Karpas-422 (cell line): ENCODE measurements around the gene ARHGAP40. TPM values are rescaled to one million over a fixed set of nuclear protein-coding genes. Genes with fewer than 3 reads are reported as not detected.
A peak's percentile ranks its signal among the peaks of the same experiment; 100 is the strongest.

Experiments
- DNase-seq: peaks from one replicate; pipeline ENCODE4 v3.0.0-alpha.2; 2015
- H2AFZ ChIP-seq: fragments of 200-600 bp; sonication (generic); 2 replicates; pipeline ENCODE4 v1.6.1; 2014; ENCODE audit warnings: antibody characterized with exemption, low read length, mixed read lengths
- H3K27ac ChIP-seq: fragments of 200-600 bp; sonication (generic); 2 replicates; pipeline ENCODE4 v1.5.1; 2014; ENCODE audit warnings: mild to moderate bottlenecking, low read length, moderate library complexity
- H3K27me3 ChIP-seq: fragments of 200-600 bp; sonication (generic); 2 replicates; pipeline ENCODE4 v1.6.1; 2014; ENCODE audit warnings: low read length, mixed read lengths
- H3K36me3 ChIP-seq: fragments of 200-600 bp; sonication (generic); 2 replicates; pipeline ENCODE4 v1.6.1; 2014; ENCODE audit warnings: low read length, mixed read lengths; ENCODE audit not compliant: insufficient read depth
- H3K4me1 ChIP-seq: fragments of 200-600 bp; sonication (generic); 2 replicates; pipeline ENCODE4 v1.6.1; 2014; ENCODE audit warnings: mild to moderate bottlenecking, low read length, mixed read lengths
- H3K4me2 ChIP-seq: fragments of 200-600 bp; sonication (generic); 2 replicates; pipeline ENCODE4 v1.6.1; 2014; ENCODE audit warnings: low read length, low read depth, mild to moderate bottlenecking; ENCODE audit not compliant: poor library complexity, severe bottlenecking
- H3K4me3 ChIP-seq: fragments of 200-600 bp; sonication (generic); 2 replicates; pipeline ENCODE4 v1.5.1; 2014; ENCODE audit warnings: mild to moderate bottlenecking, antibody characterized with exemption, low read length, mixed read lengths
- H3K79me2 ChIP-seq: fragments of 200-600 bp; sonication (generic); 2 replicates; pipeline ENCODE4 v1.6.1; 2014; ENCODE audit warnings: mild to moderate bottlenecking, low read length, mixed read lengths
- H3K9ac ChIP-seq: fragments of 200-600 bp; sonication (generic); 2 replicates; pipeline ENCODE4 v1.6.0; 2014; ENCODE audit warnings: low read length
- H3K9me2 ChIP-seq: fragments of 200-600 bp; sonication (generic), shearing (Covaris generic); replicated peaks from 2 replicates; pipeline ENCODE4 v1.6.0; 2014; ENCODE audit warnings: mild to moderate bottlenecking, low read length, moderate library complexity; ENCODE audit not compliant: insufficient read depth
- H3K9me3 ChIP-seq: fragments of 300-700, 200-600 bp; sonication (generic); 2 replicates; pipeline ENCODE4 v1.6.1; 2014; ENCODE audit warnings: low read length, mixed read lengths
- H4K20me1 ChIP-seq: fragments of 200-600 bp; sonication (generic); 2 replicates; pipeline ENCODE4 v1.6.1; 2014; ENCODE audit warnings: mild to moderate bottlenecking, antibody characterized with exemption, low read length, low read depth; ENCODE audit not compliant: insufficient read depth
- total RNA-seq: library from RNA; depleted of rRNA; stranded (reverse); fragments of >200 nt; shearing (Covaris generic); gene quantifications from 2 replicates; pipeline ENCODE4 v1.2.3, GENCODE V29; 2014; ENCODE audit warnings: low replicate concordance

Gene ARHGAP40
- total RNA-seq, 1 experiment from 2014 or later: not detected

DNA sequence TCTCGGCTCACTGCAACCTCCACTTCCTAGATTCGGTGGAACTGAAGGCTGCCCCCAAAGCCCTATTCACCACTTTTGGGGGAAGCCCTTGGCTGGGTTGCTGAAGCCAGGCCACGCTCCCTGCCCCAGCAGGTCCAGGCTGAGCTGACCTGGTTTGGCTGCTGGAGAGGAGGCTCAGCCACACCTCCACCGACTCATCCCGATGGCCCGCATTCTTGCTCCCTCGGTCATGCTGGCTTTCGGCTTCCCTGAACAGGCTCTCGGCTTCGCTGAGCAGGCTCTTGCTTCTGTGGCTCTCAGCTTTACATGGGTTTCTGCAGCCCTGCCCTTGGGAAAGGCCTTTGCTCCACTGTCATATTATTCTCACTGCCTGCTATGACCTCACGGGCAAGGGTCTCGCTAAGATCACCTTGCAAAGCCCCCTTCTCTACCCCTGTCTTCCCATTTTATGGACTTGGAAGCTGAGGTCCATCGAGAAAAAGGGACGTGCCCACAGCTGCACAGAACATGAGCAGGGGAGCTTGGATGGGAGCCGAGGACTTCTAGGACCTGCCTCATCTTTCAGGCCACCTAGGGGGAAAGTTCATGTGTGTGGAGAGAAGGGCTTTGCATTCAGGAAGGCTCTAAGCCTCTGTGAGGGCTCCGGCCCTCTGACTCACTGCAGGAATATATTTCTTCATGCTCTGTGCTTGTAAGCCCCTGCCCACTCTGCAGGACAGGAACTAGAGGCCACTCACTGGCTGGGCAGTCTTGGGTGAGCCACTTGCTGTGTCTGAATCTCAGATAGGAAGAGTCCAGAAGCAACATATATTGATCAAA lies 15.6 kb downstream of the ARHGAP40 start:
- Histone ChIP-seq H3K79me2 (no peaks in the 10 kb centered on the region), H3K27ac (no peak overlapping the region), H3K4me2 (no peak overlapping the region), H3K36me3 (no peaks in the 10 kb centered on the region), H3K27me3 (no peaks in the 10 kb centered on the region), H3K4me1 (no peaks in the 10 kb centered on the region), H3K9ac (no peak overlapping the region), H3K4me3 (no peak overlapping the region), H4K20me1 (no peaks in the 10 kb centered on the region), H3K9me3 (no peaks in the 10 kb centered on the region), H3K9me2 (no peaks in the 10 kb centered on the region), H2AFZ (no peak overlapping the region)
- DNase-seq: no peak

DNA sequence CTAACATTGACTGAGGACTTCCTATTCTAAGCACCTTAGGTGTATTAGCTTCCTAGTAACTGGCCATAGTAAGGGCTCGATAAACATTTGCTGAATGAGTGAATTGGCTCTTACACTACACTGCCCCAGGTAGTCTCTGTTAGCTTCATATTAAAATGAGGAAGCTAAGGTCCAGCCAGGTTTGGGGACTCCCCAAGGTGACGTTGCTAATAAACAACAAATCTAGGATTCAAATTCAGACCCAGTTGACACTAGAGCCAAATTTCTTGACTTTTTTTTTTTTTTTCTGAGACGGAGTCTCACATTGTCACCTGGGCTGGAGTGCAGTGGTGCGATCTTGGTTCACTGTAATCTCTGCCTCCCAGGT lies 16.2 kb downstream of the ARHGAP40 start:
- no peak for DNase-seq
- Histone ChIP-seq H3K36me3 (no peaks in the 10 kb centered on the region), H3K9me2 (no peaks in the 10 kb centered on the region), H3K4me3 (no peak overlapping the region), H3K4me2 (no peak overlapping the region), H3K9me3 (no peaks in the 10 kb centered on the region), H3K27ac (no peak overlapping the region), H3K4me1 (no peaks in the 10 kb centered on the region), H4K20me1 (no peaks in the 10 kb centered on the region), H3K27me3 (no peaks in the 10 kb centered on the region), H2AFZ (no peak overlapping the region), H3K79me2 (no peaks in the 10 kb centered on the region), H3K9ac (no peak overlapping the region)

DNA sequence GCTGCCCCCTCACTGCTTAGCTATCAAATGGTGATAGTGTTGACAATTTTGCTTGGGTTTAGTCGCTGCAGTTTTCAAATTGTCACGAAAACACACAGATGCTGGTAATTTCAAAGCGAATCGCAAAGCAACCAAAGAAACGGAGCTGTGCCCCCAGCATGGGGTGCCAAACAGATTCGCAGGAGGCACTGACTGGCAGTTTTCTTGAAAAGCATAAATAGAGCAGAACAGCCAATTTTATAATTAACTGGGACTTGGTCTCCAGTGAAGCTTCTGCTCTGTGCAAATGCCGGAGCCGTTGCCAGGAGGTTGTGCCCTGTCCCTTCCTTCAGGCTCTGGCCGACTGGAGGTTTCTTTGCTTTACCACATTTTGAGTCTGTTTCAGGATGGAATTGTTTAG lies 18.8 kb downstream of the ARHGAP40 start:
- Histone ChIP-seq H3K9ac (no peak overlapping the region), H3K4me2 (no peak overlapping the region), H3K27ac (no peak overlapping the region), H2AFZ (no peak overlapping the region), H3K4me3 (no peak overlapping the region), H3K9me3 (no peaks in the 10 kb centered on the region), H3K36me3 (no peaks in the 10 kb centered on the region), H3K79me2 (no peaks in the 10 kb centered on the region), H3K9me2 (no peaks in the 10 kb centered on the region), H3K4me1 (no peaks in the 10 kb centered on the region), H3K27me3 (no peaks in the 10 kb centered on the region), H4K20me1 (no peaks in the 10 kb centered on the region)
- DNase-seq: no peak

DNA sequence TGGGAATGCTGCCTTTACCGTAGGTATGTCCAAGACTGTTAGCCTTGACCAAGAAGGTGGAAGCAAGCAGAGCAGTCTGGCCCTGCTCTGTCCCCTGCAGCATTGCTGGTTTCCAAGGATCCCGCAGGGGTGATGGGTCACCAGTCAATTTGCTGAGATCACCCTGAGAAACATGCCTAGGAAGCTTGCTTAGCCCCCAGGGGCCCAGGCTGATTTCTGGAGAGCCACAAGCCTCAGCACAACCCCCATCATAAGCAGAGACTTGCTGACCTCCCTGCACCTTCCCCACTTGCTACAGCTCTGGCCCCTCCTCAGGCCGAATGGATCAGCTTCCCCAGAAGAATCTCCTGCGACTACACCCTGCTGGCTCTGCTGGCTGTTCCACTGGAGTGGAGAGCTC lies 21.5 kb downstream of the ARHGAP40 start:
- Histone ChIP-seq H3K9ac (no peak overlapping the region), H3K4me3 (no peak overlapping the region), H3K79me2 (no peaks in the 10 kb centered on the region), H4K20me1 (no peaks in the 10 kb centered on the region), H3K36me3 (no peaks in the 10 kb centered on the region), H3K27ac (no peak overlapping the region), H3K4me1 (no peaks in the 10 kb centered on the region), H3K4me2 (no peak overlapping the region), H2AFZ (no peak overlapping the region), H3K27me3 (no peaks in the 10 kb centered on the region), H3K9me2 (no peaks in the 10 kb centered on the region), H3K9me3 (no peaks in the 10 kb centered on the region)
- no peak for DNase-seq

DNA sequence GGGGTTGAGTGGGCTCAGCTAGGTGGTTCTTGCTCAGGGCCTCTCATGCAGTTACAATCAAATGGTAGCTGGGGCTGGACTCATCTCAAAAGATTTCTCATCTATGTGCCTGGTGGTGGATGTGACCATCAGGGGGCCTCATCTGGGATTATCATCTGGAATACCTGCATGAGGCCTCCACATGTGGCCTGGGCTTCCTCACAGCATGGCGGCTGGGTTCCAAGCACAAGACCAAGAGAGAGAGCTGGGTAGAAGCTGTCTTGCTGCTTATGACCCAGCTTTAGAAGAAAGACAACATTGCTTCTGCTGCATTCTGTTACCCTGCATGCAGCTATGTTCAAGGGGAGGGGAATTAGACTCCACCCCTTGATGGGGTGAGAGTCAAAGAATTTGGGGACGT lies 22.5 kb downstream of the ARHGAP40 start:
- Histone ChIP-seq H4K20me1 (no peaks in the 10 kb centered on the region), H3K4me3 (no peak overlapping the region), H3K27ac (no peak overlapping the region), H3K4me1 (peaks cover 7% of the 10 kb centered on the region), H3K9ac (no peak overlapping the region), H3K79me2 (no peaks in the 10 kb centered on the region), H3K36me3 (no peaks in the 10 kb centered on the region), H3K4me2 (no peak overlapping the region), H3K27me3 (no peaks in the 10 kb centered on the region), H3K9me2 (no peaks in the 10 kb centered on the region), H3K9me3 (no peaks in the 10 kb centered on the region), H2AFZ (no peak overlapping the region)
- no peak for DNase-seq

DNA sequence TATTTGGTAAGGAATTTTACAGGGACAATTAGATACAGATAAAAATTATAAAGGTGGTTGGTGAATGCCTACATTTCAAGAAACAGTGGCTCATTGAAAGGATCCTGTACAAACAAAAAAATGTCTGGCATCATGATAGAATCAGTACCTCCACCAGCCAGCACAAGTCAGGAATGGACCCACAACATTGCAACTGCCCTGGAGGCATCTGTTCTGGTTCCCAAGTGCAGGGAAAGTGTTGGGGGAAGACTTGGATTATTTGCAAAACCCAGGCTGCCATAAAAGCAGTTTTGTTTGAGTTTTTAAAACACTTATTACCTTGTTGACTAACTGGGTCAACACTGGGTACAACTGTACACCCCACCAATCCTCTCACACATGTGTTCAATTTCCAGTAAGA lies 24.3 kb downstream of the ARHGAP40 start:
- Histone ChIP-seq H3K79me2 (no peaks in the 10 kb centered on the region), H3K4me1 (peaks cover 7% of the 10 kb centered on the region), H3K27ac (no peak overlapping the region), H3K4me3 (no peak overlapping the region), H3K9me2 (no peaks in the 10 kb centered on the region), H3K4me2 (no peak overlapping the region), H3K36me3 (no peaks in the 10 kb centered on the region), H4K20me1 (no peaks in the 10 kb centered on the region), H3K9ac (no peak overlapping the region), H2AFZ (no peak overlapping the region), H3K9me3 (no peaks in the 10 kb centered on the region), H3K27me3 (no peaks in the 10 kb centered on the region)
- no peak for DNase-seq

DNA sequence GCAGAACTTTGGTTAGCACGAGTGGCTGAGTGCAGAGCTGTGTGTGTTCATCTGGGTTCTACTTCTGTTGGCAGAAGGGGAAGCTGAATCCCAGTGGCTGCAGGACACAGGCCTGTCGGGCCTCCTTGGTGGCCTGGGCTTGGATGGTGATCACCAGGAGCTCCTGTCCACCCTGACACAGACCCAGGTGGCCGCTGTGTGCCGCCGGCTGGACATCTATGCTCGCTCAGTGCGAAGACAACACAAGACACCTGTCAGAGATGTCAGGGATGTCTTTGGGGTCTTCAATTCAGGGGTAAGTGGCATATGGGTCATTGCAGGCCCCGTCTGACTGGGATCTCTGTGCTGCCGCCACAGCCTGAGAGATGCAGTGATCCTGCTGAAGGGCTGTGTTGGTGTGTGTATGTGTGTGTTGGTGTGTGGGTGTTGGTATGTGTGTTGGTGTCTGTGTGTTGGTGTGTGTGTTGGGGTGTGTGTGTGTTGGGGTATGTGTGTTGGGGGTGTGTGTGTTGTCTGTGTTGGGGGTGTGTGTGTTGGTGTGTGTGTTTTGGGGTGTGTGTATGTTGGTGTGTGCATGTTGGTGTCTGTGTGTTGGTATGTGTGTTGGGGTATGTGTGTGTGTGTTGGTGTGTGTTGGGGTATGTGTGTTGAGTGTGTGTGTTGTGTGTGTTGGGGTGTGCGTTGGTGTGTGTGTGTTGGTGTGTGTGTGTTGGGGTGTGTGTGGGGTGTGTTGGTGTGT lies 25.5 kb downstream of the ARHGAP40 start:
- no peak for DNase-seq
- Histone ChIP-seq H3K9me2 (no peaks in the 10 kb centered on the region), H2AFZ (no peak overlapping the region), H3K27ac (no peak overlapping the region), H3K4me3 (no peak overlapping the region), H3K4me1 (peaks cover 7% of the 10 kb centered on the region), H3K9me3 (no peaks in the 10 kb centered on the region), H3K27me3 (no peaks in the 10 kb centered on the region), H3K36me3 (no peaks in the 10 kb centered on the region), H3K4me2 (no peak overlapping the region), H3K9ac (no peak overlapping the region), H3K79me2 (no peaks in the 10 kb centered on the region), H4K20me1 (no peaks in the 10 kb centered on the region)

DNA sequence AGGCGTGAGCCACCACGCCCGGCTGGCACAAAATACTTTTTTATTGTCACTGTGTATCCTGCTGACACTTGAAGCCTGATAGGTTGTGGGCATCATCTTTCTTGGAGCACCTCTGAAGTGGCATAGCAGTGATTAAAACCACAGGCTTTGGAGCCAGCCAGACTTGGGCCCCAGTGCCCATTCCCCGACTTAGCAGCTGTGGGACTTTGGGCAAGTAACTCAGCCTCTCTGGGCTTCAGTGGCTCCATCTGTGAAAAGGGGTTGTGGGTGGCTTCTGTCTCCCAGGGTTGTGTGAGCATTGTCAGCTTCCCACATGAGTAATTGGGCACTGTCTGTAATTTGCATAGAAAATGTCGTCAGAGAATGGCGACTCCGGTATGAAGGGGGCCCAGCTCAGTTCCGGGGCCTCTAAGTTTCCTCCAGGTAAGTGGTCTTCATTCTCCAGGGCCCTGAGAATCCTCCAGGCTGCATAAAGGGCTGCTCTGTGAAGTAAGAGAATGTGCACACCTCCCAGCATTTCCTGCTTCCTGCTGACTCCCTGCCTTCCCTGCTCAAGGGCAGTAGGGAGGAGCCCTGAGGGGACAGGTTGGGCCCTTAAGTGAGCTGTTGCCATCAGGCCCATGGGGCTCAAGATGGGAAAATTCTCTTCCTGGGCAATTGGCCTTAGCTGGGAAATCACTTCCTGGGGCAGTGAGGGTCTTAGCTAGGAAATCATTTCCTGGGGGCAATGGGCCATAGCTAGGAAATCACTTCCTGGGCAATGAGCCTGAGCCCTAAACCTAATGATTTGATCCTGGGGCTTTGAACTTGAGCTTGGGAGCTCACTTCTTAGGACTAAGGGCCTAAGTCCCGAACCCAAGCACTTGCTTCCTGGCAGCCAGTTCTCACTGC lies 27.2 kb downstream of the ARHGAP40 start:
- H3K27ac ChIP-seq: no peak overlapping the region
- peak overlapping the region; percentile 20 for H3K4me2 ChIP-seq
- peak overlapping the region; percentile 36; the same call in 1 of the 2 replicates for H3K4me3 ChIP-seq
- H3K9me2 ChIP-seq: no peaks in the 10 kb centered on the region
- DNase-seq: peak; percentile 55
- peak overlapping the region; percentile 33; the same call in 1 of the 2 replicates for H3K9ac ChIP-seq
- H4K20me1 ChIP-seq: no peaks in the 10 kb centered on the region
- no peaks in the 10 kb centered on the region for H3K9me3 ChIP-seq
- H3K27me3 ChIP-seq: no peaks in the 10 kb centered on the region
- peaks cover 7% of the 10 kb centered on the region for H3K4me1 ChIP-seq
- H3K79me2 ChIP-seq: no peaks in the 10 kb centered on the region
- H3K36me3 ChIP-seq: no peaks in the 10 kb centered on the region
- peak overlapping the region; percentile 74; the same call in 1 of the 2 replicates for H2AFZ ChIP-seq
